Measurements from ENCODE around the gene STK32B. TPM values are rescaled to one million over a fixed set of nuclear protein-coding genes. Genes with fewer than 3 reads are reported as not detected.

STK32B gene
- total RNA-seq, 4 donors from 2014 or later = 0.09 to 3.2 (median 0.38) TPM; not detected in 1

DNA sequence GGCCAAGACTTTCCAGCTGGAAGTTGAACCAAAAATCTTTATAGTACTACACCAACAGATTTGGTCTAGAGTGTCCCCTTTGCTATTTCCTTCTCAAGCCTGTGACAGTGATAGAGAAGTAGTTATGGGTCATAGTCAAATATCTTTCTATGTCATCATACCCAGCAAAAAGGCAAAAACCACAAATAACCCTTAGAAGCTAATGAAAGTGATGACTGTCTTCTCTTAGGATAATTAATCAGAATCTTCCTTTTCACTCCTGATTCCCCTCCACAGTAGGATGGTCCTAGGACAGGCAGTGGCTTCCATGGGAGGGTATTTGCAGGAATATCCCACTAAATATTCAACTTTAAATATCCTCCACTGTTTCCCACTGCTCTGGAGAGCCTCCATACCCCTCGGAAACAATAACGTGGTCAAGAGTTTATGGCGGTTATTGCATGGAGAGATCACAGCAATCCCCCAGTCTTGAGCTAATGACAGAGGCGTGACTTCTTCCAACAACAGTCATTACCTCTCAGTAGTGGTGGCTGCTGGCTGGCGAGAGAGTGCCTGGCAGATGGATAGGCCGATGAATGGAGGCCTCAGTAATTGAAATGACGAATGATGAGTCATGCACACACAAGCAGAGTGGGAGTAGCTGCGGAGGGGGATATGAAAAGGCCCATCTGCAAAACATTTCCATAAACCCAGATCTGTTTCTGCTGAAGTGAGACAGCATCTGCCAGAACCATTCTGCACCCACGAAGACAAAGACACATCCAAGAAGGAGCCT, 154.9 kb downstream of the STK32B start:
- no peak for TF ChIP-seq POLR2A (IDR thresholded peaks at IDR 0.05)
- TF ChIP-seq, protein P1, sequence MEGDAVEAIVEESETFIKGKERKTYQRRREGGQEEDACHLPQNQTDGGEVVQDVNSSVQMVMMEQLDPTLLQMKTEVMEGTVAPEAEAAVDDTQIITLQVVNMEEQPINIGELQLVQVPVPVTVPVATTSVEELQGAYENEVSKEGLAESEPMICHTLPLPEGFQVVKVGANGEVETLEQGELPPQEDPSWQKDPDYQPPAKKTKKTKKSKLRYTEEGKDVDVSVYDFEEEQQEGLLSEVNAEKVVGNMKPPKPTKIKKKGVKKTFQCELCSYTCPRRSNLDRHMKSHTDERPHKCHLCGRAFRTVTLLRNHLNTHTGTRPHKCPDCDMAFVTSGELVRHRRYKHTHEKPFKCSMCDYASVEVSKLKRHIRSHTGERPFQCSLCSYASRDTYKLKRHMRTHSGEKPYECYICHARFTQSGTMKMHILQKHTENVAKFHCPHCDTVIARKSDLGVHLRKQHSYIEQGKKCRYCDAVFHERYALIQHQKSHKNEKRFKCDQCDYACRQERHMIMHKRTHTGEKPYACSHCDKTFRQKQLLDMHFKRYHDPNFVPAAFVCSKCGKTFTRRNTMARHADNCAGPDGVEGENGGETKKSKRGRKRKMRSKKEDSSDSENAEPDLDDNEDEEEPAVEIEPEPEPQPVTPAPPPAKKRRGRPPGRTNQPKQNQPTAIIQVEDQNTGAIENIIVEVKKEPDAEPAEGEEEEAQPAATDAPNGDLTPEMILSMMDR (IDR thresholded peaks at IDR 0.05) = no peak
- Histone ChIP-seq H3K4me3 (no peak overlapping the region), H3K27me3 (no peaks in the 10 kb centered on the region), H3K9me3 (no peaks in the 10 kb centered on the region), H3K4me1 (peaks cover 0 to 4% (median 0%) of the 10 kb centered on the region in 3 donors), H3K27ac (peak overlapping the region in 1 of 4 donors; percentile 63), H3K36me3 (no peaks in the 10 kb centered on the region)
- WGBS, 2 donors = 55 to 58% methylated on average over 9 of the region's 9 CpGs
- intact Hi-C loops (cut with DNase I) = no loop called here
- DNase-seq = no peak

DNA sequence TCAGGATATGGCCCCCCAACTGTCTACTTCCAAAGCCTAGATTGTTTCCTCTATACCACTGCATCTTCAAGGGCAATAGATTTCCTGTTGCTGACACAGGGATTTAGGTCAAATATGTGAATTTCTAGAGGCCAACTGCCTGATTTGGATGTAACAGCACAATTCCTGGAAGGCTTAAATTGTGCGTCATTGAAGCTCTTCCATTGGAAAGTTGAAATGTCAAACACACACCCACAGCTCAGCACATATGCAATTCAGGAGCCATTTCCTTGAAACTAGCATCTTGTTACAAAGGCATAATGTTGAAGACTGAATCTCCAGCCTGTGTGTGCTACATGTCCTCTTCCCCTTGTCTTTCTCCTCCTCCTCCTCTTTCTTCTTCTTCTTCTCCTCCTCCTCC, 158.6 kb downstream of the STK32B start:
- intact Hi-C loops (cut with DNase I) = no loop called here
- DNase-seq = no peak
- no peak overlapping the region for H3K27ac ChIP-seq

DNA sequence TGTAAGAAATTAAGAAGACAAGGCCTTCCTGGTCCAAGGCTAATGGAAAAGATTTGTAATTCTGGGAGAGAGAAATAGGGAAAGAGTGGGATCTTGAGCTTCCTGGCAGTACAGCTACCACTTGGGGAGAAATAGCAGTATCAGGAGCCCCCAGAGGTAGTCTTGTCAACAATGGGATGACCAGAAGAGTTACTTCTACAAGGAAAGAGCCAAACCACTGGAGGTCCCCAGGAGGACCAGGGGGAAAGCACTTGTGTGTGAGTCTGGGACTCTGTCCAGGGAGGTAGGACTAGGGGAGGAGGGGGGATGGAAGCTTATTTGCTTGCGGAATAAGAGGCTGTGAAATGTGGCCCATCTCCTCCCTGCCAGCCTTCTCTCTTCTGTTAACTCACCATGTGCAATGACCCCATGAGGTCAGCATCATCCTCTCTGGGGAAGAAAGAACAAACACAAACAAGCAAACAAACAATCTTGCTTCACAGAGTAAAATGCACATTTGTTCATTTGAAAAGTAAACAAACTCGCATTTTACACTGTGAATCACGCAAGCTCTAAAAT, 160.1 kb downstream of the STK32B start:
- intact Hi-C loops (cut with DNase I) = no loop called here
- Histone ChIP-seq H3K9me3 (no peaks in the 10 kb centered on the region), H3K27ac (no peak overlapping the region), H3K36me3 (no peaks in the 10 kb centered on the region), H3K27me3 (no peaks in the 10 kb centered on the region), H3K4me1 (no peaks in the 10 kb centered on the region), H3K4me3 (no peak overlapping the region)
- DNase-seq = no peak
- 77 to 81% methylated on average over 3 of the region's 3 CpGs for WGBS, 2 donors
- TF ChIP-seq, protein P1 (IDR thresholded peaks at IDR 0.05) = no peak
- TF ChIP-seq POLR2A (IDR thresholded peaks at IDR 0.05) = no peak

More for the DNA sequence above, 158.6 kb downstream of the STK32B start:
- Histone ChIP-seq H3K4me1 (peaks cover 0 to 4% (median 0%) of the 10 kb centered on the region in 3 donors), H3K4me3 (no peak overlapping the region), H3K36me3 (no peaks in the 10 kb centered on the region), H3K9me3 (no peaks in the 10 kb centered on the region), H3K27me3 (no peaks in the 10 kb centered on the region)
- TF ChIP-seq, protein P1 (IDR thresholded peaks at IDR 0.05) = no peak
- no peak for TF ChIP-seq POLR2A (IDR thresholded peaks at IDR 0.05)
- WGBS, 2 donors = 57 to 67% methylated on average over 1 of the region's 1 CpG

DNA sequence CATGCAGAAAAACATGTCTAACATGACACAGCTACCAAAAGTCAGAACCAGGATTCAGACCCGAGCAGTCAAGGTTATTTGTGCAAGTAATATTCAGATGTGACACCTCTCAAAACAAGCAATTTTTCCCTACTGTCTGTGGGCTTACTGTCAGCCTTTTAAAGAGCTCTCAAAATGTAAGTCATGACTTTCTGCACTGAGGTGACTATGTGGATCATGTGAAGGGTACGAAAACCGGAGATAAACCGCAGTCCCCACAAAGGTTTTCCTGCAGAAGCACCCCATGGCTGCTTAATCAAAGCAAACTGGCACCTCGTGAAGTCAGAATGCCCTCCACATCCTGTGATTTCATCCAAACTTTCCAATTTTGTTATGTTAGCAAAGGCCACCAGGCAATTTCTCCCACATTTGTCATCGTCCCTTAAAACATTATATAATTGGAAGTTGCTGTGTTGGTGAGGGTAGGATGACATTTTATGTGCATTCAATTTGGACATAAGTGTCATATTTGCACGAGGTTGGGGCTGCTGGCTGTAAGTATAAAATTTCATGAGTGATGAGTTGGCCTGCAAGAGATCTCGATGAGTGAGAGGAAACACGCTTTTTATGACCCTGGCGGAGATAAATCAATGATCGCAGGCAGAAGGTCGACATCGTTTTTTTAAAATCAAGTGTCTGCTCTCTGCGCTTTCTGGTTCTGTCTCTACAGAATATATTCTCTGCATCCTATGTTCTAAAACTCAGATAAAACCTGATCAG, 161.2 kb downstream of the STK32B start:
- Histone ChIP-seq H3K4me1 (no peaks in the 10 kb centered on the region), H3K4me3 (no peak overlapping the region), H3K36me3 (no peaks in the 10 kb centered on the region), H3K27me3 (no peaks in the 10 kb centered on the region), H3K27ac (no peak overlapping the region), H3K9me3 (no peaks in the 10 kb centered on the region)
- no peak for DNase-seq
- TF ChIP-seq POLR2A (IDR thresholded peaks at IDR 0.05) = no peak
- TF ChIP-seq, protein P1 (IDR thresholded peaks at IDR 0.05) = no peak
- WGBS, 2 donors = 65 to 71% methylated on average over 10 to 14 of the region's 14 CpGs
- intact Hi-C loops (cut with DNase I) = no loop called here
